ENCODE data around the gene MYO5B.

MYO5B gene

GRCh38 chr18:50061876-50062517, 132.9 kb downstream of the MYO5B start:
- DNase-seq: no peak

GRCh38 chr18:50060822-50061221, 134.1 kb downstream of the MYO5B start:
- no peak for DNase-seq

- DNase-seq: no peak
Observed at GRCh38 chr18:50058731-50059130, 136.2 kb downstream of the MYO5B start.

- no peak for DNase-seq
Observed at GRCh38 chr18:50057009-50057408, 137.9 kb downstream of the MYO5B start.

- no peak for DNase-seq
Observed at GRCh38 chr18:50056185-50056584, 138.8 kb downstream of the MYO5B start.

GRCh38 chr18:50055488-50055887, 139.5 kb downstream of the MYO5B start:
- no peak for DNase-seq

GRCh38 chr18:50053111-50053510, 141.8 kb downstream of the MYO5B start:
- DNase-seq: no peak

GRCh38 chr18:50051288-50051687, 143.7 kb downstream of the MYO5B start:
- no peak for DNase-seq

GRCh38 chr18:50045126-50045525, 149.8 kb downstream of the MYO5B start:
- DNase-seq: no peak

GRCh38 chr18:50044402-50044801, 150.5 kb downstream of the MYO5B start:
- no peak for DNase-seq

- DNase-seq: no peak
Observed at GRCh38 chr18:50042611-50043010, 152.3 kb downstream of the MYO5B start.

- DNase-seq: no peak
Observed at GRCh38 chr18:50039746-50040145, 155.2 kb downstream of the MYO5B start.

- DNase-seq: no peak
Observed at GRCh38 chr18:50038448-50038847, 156.5 kb downstream of the MYO5B start.

- DNase-seq: no peak
Observed at GRCh38 chr18:50034029-50034428, 160.9 kb downstream of the MYO5B start.

GRCh38 chr18:50033004-50033403, 161.9 kb downstream of the MYO5B start:
- DNase-seq: no peak

GRCh38 chr18:50030146-50030545, 164.8 kb downstream of the MYO5B start:
- DNase-seq: no peak

- no peak for DNase-seq
Observed at GRCh38 chr18:50027996-50028395, 167.0 kb downstream of the MYO5B start.

- DNase-seq: no peak
Observed at GRCh38 chr18:50024466-50024865, 170.5 kb downstream of the MYO5B start.

GRCh38 chr18:50022985-50023384, 172.0 kb downstream of the MYO5B start:
- DNase-seq: no peak

GRCh38 chr18:50014606-50015005, 180.3 kb downstream of the MYO5B start:
- DNase-seq: no peak

- DNase-seq: no peak
Observed at GRCh38 chr18:50013363-50014138, 181.4 kb downstream of the MYO5B start.

GRCh38 chr18:50011813-50012435, 183.0 kb downstream of the MYO5B start:
- DNase-seq: no peak

- peak; percentile 34 for DNase-seq
Observed at GRCh38 chr18:50009773-50010335, 185.1 kb downstream of the MYO5B start.

GRCh38 chr18:50008306-50008705, 186.6 kb downstream of the MYO5B start:
- no peak for DNase-seq

All from activated CD4-positive, CD25-positive, alpha-beta regulatory T cell treated with anti-CD3 and anti-CD28 coated beads, Interleukin-2, amount 50 U/mL, for 72 hours (primary cell).